ENCODE results near the gene PHLDA2.

Gene PHLDA2

DNA sequence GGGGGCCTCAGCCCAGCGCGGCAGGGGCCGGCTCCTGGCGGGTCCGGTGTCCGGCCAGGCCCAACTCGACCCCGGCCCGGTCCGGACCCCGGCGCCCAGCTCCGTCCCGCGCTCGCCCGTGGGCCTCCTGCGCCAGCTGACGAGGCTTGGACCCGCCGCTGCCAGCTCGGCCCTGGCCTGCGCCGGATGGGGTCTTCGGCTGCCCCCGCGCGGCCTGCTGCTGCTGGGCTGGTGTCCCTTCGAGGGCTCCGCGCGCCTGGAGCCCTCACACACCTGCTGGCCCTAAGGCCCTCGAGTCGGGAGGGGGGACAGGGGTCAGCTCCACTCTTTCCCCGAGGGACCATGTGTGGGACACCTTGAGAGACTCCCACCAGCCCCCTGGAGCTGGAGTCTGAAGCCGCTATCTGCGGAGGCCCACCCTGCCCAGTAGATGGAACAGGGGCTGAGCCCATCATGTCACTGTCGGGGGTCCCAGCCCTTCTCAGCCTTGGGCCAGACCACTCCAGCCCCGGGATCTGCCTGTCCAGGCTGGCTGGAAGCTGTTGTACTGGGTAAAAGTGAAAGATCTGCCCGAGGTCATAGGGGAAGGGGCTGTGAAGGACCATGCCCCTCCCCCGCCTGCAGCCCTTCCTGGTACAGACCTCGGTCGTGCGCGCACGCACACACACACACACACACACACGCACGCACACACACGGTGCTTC is 42.9 kb downstream of the PHLDA2 start:
- no peak overlapping the region for H3K4me3 ChIP-seq (ENCODE audit: control insufficient read depth, low read depth, low read length)
- DNase-seq (ENCODE audit: low read depth): peak; percentile 13
- TF ChIP-seq, protein P1, sequence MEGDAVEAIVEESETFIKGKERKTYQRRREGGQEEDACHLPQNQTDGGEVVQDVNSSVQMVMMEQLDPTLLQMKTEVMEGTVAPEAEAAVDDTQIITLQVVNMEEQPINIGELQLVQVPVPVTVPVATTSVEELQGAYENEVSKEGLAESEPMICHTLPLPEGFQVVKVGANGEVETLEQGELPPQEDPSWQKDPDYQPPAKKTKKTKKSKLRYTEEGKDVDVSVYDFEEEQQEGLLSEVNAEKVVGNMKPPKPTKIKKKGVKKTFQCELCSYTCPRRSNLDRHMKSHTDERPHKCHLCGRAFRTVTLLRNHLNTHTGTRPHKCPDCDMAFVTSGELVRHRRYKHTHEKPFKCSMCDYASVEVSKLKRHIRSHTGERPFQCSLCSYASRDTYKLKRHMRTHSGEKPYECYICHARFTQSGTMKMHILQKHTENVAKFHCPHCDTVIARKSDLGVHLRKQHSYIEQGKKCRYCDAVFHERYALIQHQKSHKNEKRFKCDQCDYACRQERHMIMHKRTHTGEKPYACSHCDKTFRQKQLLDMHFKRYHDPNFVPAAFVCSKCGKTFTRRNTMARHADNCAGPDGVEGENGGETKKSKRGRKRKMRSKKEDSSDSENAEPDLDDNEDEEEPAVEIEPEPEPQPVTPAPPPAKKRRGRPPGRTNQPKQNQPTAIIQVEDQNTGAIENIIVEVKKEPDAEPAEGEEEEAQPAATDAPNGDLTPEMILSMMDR (conservative IDR thresholded peaks at IDR 0.05; ENCODE audit: control insufficient read depth, insufficient read depth, low read depth, low read length): no peak

DNA sequence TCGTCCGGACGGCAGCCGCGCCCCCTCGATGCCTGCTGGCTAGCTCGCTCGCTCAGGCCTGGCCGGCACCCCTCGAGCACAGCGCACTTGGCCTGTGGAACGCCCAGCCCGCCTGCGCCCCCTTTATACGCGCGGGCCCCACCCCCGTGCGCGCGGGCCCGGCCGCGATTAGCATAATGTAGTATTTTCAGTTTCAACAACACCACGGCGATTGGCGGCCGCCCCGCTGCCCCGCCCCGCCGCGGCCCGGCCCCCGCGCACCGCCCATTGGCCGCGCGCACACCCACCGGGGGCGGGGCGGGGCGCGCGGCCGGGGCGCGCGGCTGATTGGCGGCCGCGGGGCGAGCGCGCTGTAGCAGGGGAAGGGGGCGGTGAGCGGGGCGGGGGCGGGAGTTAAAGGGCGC is 43.5 kb downstream of the PHLDA2 start, which contains the start of gene CDKN1C:
Gene CDKN1C (minus strand): TSS at position 98 of the 404 bp plus-strand sequence. CDS start 319 bp downstream, outside the sequence.
- H3K4me3 ChIP-seq (ENCODE audit: control insufficient read depth, low read depth, low read length): peak within 1 kb of the TSS; percentile 34
- DNase-seq (ENCODE audit: low read depth): peak; percentile 44
- TF ChIP-seq, protein P1 (conservative IDR thresholded peaks at IDR 0.05; ENCODE audit: control insufficient read depth, insufficient read depth, low read depth, low read length): no peak

DNA sequence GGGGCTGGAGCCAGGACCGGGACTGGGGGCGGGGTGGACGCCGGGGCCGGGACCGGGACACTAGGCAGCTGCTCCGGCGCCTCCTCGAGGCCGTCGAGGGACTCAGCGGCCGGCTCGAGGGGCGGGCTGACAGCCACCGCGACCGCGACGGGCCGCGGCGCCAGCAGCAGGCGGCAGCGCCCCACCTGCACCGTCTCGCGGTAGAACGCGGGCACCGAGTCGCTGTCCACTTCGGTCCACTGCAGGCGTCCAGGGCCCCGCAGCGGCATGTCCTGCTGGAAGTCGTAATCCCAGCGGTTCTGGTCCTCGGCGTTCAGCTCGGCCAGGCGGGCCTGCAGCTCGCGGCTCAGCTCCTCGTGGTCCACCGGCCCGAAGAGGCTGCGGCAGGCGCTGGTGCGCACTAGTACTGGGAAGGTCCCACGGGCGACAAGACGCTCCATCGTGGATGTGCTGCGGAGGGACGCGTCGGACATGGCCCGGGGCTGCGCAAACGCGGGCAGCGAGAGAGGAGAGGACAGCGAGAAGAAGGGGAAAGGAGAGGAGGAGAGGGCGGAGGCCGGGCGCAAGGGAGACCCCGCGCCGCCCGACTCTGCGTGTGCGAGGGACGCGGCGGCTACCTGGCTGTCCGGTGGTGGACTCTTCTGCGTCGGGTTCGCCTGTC is 44.1 kb downstream of the PHLDA2 start:
- TF ChIP-seq, protein P1 (conservative IDR thresholded peaks at IDR 0.05; ENCODE audit: control insufficient read depth, insufficient read depth, low read depth, low read length): no peak
- peak overlapping the region; percentile 34 for H3K4me3 ChIP-seq (ENCODE audit: control insufficient read depth, low read depth, low read length)
- DNase-seq (ENCODE audit: low read depth): peak; percentile 16

DNA sequence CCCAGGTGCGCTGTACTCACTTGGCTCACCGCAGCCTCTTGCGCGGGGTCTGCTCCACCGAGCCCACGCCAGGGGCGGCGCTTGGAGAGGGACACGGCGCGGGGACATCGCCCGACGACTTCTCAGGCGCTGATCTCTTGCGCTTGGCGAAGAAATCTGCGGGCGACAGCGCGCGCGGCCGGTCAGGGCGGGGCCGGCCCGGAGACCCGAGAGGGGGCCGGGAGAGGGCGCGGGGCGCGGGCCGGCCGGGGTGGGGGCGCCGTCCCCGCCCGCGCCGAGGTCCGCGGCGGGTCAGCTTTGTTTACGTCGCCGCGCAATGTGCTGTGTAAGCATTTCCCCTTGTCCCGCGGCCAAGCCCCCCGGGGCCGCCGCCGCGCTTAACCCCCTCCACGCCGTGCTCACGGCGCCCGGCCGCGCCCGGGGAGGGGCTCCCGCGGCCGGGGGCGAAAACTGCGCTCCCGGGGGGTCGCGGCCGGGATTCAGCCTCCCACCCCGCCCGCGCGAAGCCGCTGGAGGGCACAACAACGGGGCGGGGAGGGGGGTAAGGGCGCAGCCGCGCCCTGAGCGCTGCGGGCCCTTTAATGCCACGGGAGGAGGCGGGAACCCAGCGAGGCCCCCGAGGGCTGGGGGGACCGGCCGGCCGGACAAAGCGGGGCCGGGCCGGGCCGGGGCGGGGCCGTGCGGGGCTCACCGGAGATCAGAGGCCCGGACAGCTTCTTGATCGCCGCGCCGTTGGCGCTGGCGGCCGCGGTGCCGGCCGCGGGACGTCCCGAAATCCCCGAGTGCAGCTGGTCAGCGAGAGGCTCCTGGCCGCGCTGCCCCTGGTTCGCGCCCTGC is 45.0 kb downstream of the PHLDA2 start:
- peak overlapping the region; percentile 15 for H3K4me3 ChIP-seq (ENCODE audit: control insufficient read depth, low read depth, low read length)
- TF ChIP-seq, protein P1 (conservative IDR thresholded peaks at IDR 0.05; ENCODE audit: control insufficient read depth, insufficient read depth, low read depth, low read length): no peak
- DNase-seq (ENCODE audit: low read depth): no peak

DNA sequence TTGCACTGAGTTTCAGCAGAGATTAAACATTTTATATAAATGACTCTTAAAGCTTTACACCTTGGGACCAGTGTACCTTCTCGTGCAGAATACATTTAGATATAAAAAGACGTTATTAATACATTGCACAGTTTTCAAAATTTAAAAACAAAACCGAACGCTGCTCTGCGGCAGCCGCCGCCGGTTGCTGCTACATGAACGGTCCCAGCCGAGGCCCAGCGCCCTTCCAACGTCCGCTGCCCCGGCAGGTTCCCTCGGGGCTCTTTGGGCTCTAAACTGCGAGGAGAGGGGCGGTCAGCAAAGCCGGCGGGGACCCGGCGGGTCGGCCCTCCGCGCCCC is 45.6 kb downstream of the PHLDA2 start:
- DNase-seq (ENCODE audit: low read depth): no peak
- peak overlapping the region; percentile 15 for H3K4me3 ChIP-seq (ENCODE audit: control insufficient read depth, low read depth, low read length)
- TF ChIP-seq, protein P1 (conservative IDR thresholded peaks at IDR 0.05; ENCODE audit: control insufficient read depth, insufficient read depth, low read depth, low read length): no peak

DNA sequence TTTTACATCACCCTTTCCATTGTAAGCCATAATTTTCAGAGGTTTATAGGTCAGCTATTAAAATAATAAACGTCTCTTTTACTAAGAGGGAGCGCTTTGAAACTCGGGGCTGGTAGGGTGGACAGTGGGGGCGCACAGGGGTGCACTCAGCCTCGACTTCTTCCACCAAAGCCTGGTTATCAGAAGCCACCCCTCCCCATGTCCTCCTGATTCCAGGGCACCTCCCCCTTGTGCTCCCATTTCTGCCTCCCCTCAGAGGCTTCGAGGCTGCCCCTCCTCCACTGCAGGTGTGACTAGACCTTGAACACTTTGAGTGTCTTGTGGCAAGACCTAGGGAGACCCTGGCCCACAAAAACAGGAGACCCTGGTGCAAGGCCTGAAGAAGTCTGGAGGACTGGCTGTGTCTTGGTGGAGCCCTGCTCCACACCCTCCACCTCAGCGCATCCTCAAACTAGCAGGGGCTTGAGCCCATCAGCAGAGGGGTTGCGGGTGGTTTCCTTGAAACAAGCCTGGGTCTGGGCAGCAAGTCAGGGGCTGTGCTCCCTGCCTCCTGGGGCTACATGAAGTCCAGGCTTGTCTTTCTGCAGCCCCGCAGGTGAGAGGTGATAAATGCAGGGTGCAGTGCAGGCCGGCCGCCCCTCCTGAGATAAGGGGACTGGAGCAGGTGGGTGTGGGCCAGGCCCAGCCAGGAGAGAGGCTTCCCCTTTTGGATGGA is 46.7 kb downstream of the PHLDA2 start:
- TF ChIP-seq, protein P1 (conservative IDR thresholded peaks at IDR 0.05; ENCODE audit: control insufficient read depth, insufficient read depth, low read depth, low read length): no peak
- H3K4me3 ChIP-seq (ENCODE audit: control insufficient read depth, low read depth, low read length): no peak overlapping the region

More for the DNA sequence above, 46.7 kb downstream of the PHLDA2 start:
- DNase-seq (ENCODE audit: low read depth): no peak
